Stimulated activated CD4-positive, alpha-beta T cell treated with anti-CD3 and anti-CD28 coated beads, Interleukin-1b, Interleukin-23, amount 100 ng/mL, for 48 hours (primary cell): ENCODE measurements around the gene ROBO2.

ENCODE experiments used
- DNase-seq: peaks from one replicate; pipeline ENCODE4 v3.0.0-alpha.2; 2020

The ROBO2 gene

GRCh38 chr3:77039606-77040171 is at the start of gene ROBO2:
Gene ROBO2, plus strand, starts transcription at chr3:77040099. Its CDS starts 687 bp downstream, at chr3:77040786.
- no peak for DNase-seq

GRCh38 chr3:76990606-76991005 is 49.3 kb upstream of the ROBO2 start:
- DNase-seq = no peak

GRCh38 chr3:76991165-76991564 is 48.7 kb upstream of the ROBO2 start:
- no peak for DNase-seq

- no peak for DNase-seq
These were observed 42.2 kb upstream of the ROBO2 start for GRCh38 chr3:76997733-76998132.

- DNase-seq = no peak
These were observed 41.3 kb upstream of the ROBO2 start for GRCh38 chr3:76998555-76998954.

- DNase-seq = no peak
These were observed 38.7 kb upstream of the ROBO2 start for GRCh38 chr3:77001062-77001701.

- DNase-seq = no peak
These were observed 25.7 kb upstream of the ROBO2 start for GRCh38 chr3:77014226-77014625.

GRCh38 chr3:77025471-77025870 is 14.4 kb upstream of the ROBO2 start:
- no peak for DNase-seq

- no peak for DNase-seq
These were observed 12.8 kb upstream of the ROBO2 start for GRCh38 chr3:77026904-77027634.

GRCh38 chr3:77028005-77028404 is 11.9 kb upstream of the ROBO2 start:
- DNase-seq = no peak

- peak; percentile 2 for DNase-seq
These were observed 1.4 kb upstream of the ROBO2 start for GRCh38 chr3:77038468-77038929.

GRCh38 chr3:77038930-77039605 is 831 bp upstream of the ROBO2 start:
- no peak for DNase-seq

- no peak for DNase-seq
These were observed 317 bp downstream of the ROBO2 start for GRCh38 chr3:77040216-77040615.

GRCh38 chr3:77040926-77041722 is 1.2 kb downstream of the ROBO2 start:
- DNase-seq = no peak

- no peak for DNase-seq
These were observed 1.9 kb downstream of the ROBO2 start for GRCh38 chr3:77041811-77042210.

- no peak for DNase-seq
These were observed 2.4 kb downstream of the ROBO2 start for GRCh38 chr3:77042343-77042742.

- DNase-seq = no peak
These were observed 3.0 kb downstream of the ROBO2 start for GRCh38 chr3:77042882-77043281.

GRCh38 chr3:77045686-77046085 is 5.8 kb downstream of the ROBO2 start:
- no peak for DNase-seq

GRCh38 chr3:77048186-77048585 is 8.3 kb downstream of the ROBO2 start:
- DNase-seq = no peak

- DNase-seq = no peak
These were observed 11.7 kb downstream of the ROBO2 start for GRCh38 chr3:77051591-77051990.

GRCh38 chr3:77052051-77052501 is 12.2 kb downstream of the ROBO2 start:
- no peak for DNase-seq
